ENCODE data around the gene TRHDE. TPM values are rescaled to one million over a fixed set of nuclear protein-coding genes. Genes with fewer than 3 reads are reported as not detected.
"Not testable (repeated sequence)": the region's sequence is repeated elsewhere in the genome, so short reads cannot be mapped to it uniquely, and the experiment has no call there.

Gene TRHDE
- polyA plus RNA-seq, 3 donors, result 20.0 to 25.8 (median 23.8) TPM

DNA sequence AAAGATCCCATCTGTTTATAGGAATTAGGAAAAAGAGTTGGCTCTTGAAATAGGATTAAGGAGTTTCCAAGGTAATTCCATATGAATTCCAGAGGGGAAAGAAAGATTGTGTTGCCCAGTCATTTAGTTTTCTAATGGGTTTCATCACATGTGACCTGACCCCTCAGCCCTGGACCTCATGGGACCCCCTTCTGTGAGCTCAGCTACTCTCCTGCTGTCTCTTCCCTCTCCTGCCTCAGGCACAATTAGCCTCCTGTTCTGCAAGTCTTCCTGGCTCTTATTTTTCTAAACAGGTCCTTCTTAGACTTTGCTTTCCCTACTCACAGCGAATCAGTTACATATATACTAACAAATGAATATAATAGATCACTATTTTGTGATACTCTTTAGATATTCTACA lies 237.7 kb downstream of the TRHDE start:
- DNase-seq, result no peak

DNA sequence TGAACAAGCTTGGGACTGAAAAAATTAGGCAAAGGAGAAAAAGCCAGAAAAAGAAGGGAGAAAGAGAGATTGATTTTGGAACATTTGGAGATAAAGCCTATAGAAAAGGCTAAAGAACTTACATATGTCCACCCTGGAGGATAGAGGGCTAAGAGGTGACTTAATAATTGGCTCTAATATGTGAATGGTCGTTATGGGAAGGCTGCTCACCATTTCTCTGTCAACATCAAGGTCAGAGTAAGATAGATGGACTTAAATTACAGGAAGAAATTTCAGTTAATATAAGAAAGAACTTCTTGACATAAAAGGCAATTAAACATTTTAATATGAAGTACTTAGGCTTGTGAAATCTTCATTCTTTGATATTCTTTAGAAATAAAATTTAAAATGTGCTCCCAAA lies 238.6 kb downstream of the TRHDE start:
- no peak for DNase-seq

DNA sequence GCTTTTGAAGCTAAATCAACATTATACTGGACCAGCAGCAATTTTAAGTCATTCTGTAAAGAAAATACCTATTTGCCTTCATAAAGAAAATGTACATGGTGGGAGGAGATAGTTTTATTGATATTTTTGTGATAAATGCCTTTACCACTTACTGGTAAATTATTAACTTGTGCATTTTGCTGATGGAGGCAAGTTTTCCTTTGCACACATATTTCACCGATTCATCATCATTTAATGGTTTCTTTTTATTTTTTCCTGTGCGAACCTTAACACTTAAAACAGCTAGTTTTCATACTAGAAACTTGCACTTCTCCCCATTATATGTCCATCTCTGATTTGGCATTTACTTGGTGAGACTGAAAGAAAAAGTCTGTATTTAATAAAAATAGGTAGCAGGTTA lies 239.3 kb downstream of the TRHDE start:
- no peak for DNase-seq

DNA sequence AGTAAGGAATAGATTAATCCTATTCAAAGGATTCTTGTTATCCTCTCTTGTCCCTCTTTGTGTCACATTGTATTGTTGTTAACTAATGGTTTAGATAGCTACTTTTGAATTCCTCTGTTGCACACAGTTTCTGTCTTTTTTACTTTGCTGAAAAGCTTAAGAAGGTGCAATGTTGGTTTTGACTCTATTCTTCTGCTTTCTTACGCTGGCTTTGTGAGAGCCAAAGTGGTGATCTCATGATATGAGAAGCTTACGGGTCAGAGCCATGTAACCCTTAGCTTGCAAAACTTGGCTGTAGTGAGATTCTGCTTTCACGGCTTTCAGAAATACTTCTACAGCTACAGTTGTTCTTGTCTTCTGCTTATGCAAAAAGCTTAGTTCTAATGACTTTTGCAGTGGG lies 239.7 kb downstream of the TRHDE start:
- DNase-seq, result no peak

DNA sequence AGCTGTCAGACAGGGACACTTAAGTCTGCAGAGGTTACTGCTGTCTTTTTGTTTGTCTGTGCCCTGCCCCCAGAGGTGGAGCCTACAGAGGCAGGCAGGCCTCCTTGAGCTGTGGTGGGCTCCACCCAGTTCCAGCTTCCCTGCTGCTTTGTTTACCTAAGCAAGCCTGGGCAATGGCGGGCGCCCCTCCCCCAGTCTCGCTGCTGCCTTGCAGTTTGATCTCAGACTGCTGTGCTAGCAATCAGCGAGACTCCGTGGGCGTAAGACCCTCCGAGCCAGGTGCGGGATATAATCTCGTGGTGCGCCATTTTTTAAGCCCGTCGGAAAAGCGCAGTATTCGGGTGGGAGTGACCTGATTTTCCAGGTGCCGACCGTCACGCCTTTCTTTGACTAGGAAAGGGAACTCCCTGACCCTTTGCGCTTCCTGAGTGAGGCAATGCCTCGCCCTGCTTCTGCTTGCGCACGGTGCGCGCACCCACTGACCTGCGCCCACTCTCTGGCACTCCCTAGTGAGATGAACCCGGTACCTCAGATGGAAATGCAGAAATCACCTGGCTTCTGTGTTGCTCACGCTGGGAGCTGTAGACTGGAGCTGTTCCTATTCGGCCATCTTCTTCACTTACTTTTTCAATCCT lies 248.0 kb downstream of the TRHDE start:
- DNase-seq, result not testable (repeated sequence)

DNA sequence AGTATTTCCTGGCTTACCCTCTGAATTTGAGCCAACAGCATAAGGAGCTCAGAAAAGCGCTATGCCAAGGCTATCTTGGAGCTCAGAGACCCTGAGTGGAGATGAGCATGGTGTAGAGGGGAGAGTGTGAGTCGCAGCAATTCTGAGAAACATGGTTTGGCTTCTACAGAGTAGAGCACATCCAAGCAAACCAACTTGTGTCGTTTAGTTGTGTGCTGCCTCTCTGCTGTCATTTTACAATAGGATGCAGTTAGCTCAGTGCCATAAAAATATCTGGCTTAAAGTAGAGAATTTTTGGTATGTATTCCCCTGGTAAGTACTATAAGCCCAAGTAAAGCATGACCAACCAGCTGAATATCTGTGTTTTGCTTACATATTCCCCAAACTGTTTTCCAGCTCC lies 249.2 kb downstream of the TRHDE start:
- no peak for DNase-seq

DNA sequence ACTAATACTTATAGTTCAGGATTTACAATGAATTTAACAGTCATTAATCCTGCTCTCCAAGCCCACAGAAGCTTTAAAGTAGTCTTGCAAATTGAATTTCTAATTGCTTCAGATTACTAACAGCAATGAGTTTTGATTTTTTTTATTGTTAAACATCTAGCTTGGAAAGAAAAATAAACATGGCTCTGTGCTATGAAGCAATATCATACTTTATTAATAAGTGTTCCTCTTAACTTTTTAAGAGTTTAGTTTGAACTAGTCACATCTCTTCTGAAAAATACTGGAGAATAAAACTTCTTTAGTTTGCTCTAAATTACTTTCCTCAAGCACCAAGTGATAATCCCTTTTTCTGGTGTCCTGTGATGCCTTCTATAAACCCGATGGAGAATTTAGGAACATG lies 250.2 kb downstream of the TRHDE start:
- DNase-seq, result no peak

DNA sequence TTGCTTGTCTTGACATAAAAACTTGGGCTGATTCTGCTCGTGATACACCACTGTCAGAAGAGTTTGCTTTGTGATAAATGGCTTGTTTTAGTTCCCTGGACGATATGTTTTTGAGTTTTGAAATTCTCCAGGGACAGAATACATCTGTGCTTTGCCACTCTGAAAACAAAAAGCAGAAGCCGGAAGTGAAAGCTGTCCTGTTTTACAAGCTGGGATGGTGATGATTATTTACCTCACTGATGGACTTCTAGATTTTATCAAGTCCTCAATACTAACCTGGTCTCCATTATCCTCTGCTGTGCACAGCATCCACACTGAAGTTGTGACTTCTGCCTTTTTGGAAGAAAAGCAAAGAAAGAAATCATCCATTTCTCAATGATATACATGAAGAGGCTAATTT lies 251.6 kb downstream of the TRHDE start:
- DNase-seq, result no peak

DNA sequence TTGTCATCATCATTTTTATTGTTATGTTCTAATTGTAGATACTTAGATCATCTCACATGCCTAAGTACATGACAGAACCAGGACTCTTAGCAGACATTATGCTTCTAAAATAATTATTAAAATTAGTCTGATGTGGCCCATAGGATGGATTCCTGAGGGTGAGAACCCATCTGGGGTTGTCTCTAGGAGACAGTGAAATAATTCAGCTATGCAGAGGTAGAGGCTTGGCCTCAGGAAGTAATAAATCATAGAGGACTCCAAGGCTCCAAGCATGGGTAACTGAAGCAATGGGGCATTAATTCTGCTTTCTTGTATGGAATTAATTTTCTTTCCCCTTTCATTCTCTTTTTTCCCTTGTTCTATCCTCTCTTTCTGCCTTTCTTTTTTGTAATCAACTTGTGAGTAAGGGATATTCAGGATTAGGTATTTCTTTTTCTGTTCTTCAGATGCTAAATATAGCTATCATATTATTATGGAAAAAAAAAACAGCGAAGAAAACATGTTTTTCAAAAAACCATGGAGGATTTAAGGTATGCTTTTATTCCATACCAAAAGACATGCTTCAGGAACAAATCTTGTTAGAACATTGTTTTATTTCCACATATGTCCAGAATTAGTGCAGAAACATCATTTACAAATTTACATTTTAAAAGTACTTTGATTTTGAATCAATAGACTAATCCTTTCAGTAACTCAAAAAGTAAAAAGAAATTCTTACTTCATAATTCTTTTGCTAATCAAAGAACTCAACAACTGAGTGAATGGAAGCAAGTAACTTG lies 263.2 kb downstream of the TRHDE start:
- no peak for DNase-seq

DNA sequence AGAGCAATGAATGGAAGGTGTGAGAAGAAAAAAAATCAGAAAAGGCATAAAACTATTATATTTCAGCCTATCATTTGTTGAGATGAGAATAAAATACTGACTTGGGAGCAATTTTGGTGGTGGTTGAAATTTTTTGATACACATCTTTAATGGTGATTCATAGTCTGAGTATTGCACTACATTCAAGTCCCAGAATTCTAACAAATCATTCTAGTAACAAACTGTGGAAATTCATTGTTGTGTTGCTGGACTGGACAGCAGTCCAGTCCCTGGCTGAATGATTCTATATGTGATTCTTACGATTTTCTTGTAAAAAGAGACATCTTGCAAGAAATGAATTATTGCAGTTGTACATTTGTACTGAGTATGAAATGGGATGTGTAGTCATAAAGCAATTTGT lies 268.6 kb downstream of the TRHDE start:
- no peak for DNase-seq

DNA sequence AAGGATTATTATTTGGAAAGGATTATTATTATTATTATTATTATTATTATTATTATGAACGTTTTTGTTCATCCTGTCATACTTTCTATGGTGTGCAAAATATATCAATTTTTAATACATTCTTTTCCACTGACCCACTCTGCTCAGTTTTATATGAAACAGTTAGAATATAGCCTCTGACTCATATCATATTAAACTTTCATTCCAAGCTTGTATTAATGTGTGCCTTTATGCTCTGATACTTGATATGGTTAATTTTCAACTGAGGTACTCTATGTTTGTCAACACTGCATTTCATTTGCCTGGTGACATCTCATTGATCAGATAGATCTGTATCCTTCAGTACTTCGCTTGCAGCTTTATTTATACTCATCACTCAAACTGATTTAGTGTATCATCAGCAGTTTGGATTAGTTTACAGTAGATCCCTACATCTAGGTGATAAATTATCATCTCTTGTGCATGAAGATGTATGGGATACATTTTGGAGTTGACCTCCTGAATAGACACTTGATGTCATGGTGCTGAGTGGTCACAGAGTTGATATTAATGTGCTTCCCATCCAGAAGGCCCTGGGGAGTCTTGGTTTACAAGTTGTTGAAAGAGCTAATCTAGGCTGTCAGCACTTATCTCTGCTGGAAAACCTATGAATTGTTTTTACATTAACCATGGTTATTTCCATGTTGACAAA lies 271.8 kb downstream of the TRHDE start:
- no peak for DNase-seq

DNA sequence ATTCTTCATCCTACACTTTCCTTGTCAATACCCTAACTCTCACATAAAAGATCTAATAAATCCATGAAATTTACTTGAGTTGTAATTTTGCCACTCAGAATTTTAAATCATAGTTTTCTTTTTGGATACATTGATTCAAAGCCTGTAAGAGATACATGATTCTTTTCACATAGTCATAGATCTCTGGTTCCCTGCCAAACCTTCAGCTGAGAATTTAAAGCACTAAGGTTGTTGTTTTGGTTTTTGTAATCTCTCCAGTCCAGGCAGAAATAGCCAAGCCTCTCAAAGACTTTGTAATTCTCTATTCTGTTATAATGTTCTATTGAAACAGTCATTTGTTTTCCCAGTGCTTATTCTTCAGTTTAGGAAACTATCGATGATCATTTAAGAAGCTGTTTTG lies 273.9 kb downstream of the TRHDE start:
- DNase-seq, result no peak

DNA sequence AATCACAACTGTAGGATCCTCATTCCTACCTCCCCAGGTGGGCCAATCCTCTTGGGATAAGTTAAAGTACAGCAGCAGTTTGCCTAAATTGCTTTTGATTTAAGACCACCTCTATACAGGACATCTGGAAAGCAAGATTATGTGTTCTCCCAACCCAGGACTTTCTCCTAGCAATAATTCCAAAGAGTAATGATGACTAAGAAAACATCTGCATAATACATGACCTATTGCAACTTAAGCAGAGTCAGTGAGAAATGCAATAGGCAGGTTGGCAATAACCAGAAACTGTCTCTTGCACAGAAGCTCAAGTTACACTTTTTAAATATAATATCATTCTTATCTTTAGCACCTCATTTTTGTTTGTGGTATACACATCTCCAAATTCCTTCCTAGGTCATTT lies 275.4 kb downstream of the TRHDE start:
- no peak for DNase-seq

DNA sequence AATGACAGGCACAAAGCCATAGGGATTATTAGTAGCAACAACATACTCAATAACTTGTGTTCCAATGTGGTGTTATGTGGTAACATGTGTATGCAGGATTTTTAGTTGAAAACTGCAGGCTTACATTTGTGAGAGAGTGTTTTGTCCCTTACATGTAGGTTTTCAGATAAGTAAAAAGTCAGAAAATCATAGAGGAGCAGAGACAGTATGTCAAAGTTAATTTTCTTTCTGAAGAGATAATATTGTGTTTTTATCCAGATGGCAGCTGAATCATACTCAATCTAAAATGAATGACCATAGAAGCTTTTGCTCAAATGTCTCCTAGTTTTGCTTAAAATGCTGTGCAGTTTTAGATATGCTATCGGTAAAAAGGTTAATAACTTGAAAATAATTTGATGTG lies 277.0 kb downstream of the TRHDE start:
- no peak for DNase-seq

DNA sequence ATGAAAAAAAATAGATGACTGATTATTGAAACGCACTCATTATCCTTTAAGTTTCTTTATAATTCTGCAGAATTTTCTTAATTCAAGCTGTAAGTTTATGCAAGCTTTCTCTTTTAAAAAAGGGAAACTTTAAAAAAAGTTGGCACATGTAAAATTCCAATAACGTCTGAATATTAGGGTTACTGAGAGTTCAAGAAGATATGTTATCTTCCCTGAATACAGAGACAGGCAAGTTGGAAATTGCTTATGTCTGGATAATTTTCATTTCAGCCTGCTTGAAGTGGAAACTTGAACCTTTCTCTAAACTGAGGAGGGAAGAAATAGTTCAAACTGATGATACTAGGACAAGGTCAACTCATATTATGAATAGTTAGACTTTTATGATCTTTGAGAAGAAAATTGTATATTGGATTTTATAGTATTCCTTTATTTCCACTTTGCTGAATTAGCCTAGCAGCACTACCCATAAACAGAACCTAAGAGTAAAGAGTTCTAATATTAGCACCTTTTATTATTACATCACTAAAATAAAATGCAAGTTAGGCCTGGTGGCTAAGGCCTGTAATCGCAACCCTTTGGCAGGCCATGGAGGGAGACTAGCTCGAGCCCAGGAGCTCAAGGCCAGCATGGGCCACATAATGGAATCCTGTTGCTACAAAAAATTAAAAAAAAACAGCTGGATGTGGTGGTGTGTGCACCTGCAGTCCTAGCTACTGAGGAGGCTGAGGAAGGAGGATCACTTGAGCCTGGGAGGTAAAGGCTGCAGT lies 288.0 kb downstream of the TRHDE start:
- DNase-seq, result no peak

DNA sequence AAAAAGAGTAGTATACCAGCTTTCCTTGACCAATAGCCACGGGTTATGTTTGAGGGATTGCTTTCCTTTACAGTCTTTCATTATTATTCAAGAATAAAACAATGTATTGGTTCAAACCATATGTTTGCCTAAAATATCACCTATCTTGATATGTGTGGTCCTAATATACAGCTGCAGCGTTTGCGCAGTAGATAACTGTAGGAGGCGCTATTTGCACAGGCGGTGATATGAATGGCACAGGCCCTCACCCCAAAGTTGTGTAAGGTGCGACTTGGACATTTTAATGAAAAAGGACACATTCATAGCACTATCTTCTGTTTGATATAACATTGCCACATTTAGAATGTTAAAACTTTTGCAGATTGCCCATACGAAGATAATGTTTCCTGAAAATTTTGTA lies 298.4 kb downstream of the TRHDE start:
- DNase-seq, result no peak

DNA sequence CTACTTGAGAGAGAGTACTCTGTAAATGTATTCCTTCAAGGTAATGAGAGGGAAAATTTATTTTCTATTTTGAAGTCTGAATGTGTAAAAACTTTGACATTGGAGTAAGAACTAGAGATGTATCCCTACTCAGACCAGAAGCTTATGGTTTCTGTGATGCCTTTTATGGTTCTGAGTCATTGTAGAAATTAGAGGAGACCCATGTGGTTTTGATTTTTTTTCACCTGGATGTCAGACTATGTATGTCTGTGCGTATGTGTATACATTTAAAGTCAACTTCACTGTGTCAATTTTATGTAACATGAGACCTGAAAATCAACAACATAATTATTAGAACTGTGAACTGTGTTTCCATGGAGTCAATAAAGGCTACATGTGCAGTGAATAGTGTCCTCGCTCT lies 302.0 kb downstream of the TRHDE start:
- DNase-seq, result no peak

DNA sequence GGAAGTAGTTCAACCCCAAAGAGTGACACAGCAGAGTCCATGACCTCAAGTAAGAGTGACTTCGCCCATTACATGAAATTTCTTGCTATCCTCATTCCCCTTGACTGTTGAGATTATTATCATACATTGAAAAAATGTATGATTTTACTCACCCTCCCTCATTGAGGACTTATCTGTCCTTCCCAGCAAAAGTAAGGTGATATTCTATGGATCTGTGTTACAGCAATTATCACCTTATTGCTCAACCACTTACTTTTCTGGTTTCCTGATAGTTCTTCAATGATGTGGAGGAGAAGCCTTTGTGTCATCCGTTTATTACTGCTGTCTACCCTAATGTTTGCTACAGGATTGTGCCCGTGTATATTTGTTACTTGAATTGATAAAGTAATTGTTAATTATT lies 306.2 kb downstream of the TRHDE start:
- no peak for DNase-seq

DNA sequence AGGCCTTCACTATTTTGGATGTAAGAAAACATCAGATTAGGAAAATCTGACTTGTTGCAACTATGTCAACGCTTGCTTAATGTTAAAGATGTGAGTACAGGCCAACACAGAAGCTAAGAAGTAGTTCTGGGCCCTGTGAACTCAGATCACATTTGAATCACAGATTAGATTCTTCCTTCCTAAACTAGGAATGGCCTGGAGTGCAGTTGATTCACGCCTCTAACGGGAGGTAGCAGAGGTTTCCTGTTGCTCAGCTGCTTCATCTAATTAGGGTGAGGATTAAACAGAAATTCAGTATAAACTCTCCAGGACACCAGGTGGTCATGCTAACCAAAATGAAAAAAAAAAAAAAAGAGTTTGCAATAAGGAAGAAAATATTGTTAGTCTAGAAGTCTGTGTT lies 314.3 kb downstream of the TRHDE start:
- DNase-seq, result no peak

DNA sequence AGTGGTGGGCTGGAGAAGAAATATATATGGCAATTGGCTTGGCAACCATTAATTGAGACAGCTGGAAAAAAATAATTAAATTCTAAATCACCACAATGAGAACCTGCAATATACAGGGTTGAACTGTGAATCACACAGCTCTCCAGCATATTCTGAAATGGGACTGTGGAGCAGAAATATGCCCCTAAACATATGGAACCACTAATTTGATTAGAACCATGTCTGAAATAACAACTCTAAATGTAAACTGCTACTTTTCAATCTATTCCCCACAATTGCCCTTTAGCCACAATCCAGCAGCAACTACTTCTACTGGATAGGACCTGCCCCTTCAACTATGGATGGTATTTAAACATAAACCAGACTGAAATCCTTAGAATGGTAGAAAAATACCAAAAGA lies 330.4 kb downstream of the TRHDE start:
- DNase-seq, result no peak

DNA sequence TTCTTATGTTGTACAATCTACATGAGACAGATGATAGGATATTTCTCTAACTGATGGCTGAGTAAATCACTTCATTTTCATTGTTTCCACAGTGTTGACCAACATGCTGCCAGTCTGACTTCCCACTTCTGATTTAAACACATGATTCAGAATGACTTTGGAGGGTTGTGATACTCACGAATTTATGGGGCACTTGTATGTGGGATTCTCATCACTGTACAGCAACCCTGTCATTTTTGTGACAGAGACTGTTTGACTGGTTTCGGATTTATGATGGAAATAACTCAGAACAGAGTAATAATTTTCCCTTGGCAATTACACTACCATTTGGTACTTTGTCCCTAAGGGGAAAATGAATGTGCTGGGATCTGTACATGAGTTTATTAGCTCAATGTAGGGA lies 333.8 kb downstream of the TRHDE start:
- no peak for DNase-seq

DNA sequence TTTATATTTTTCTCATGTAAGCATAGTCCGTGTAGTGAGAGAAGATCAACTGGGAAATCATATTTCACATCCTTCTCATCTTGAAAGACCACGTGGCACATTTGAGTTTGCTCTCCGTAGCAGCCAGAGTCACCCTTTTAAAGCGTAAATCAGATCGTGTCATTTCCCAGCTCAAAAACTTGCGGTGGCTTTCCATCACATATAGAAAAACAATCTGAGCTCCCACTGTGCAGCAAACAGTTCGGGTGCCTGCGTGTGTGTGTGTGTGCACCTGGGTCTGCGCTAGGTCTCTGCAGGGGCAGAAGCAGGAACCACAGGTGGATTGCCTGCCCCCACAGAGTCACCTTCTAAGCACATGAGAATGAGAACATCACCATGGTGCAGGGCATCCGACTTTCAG lies 338.2 kb downstream of the TRHDE start:
- no peak for DNase-seq
